ENCODE results near the gene PTPN7. TPM values are rescaled to one million over a fixed set of nuclear protein-coding genes. Genes with fewer than 3 reads are reported as not detected.

The PTPN7 gene
- total RNA-seq, 1 experiment from 2014 or later = not detected

DNA sequence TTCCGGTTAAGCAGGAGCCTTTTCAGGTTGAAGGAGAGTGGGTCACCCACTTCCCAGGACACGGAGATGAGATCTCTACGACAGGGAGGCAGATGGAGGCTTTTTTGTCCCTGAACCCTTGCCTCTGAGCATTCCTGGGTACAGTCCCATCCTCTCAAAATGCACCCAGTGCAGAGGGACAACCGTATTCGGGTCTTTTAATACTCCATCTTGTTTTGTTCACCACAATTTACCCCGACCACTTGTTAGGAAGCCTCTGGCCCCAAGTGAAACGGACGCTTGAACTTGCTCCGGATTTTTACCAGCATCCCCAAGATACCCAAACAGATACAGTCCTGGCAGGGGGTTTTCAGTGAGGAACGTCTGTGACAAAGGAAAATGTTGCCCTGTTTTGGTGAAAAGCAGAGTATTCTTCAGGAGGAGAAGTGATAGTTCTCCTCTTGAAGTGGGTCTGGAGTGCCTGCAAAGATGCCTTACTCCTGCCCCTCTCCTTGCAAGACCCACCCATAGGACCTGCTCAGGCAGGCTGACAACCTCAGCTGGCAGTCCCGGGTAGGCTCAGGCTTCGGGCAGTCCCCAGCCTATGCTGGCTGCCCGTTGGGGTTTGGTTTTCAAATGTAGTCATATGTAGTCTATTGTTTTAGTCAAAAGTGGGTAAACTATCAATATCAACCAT lies 15.2 kb downstream of the PTPN7 start:
- Mint-ChIP-seq H3K27me3 (ENCODE audit: insufficient read depth, unreplicated experiment) (no peaks in the 10 kb centered on the region), H3K4me3 (ENCODE audit: unreplicated experiment) (peak overlapping the region; percentile 86), H3K4me1 (ENCODE audit: insufficient read depth, unreplicated experiment) (peaks cover 12% of the 10 kb centered on the region), H3K9me3 (ENCODE audit: unreplicated experiment) (no peaks in the 10 kb centered on the region), H3K27ac (ENCODE audit: low read depth, unreplicated experiment) (peak overlapping the region; percentile 17), H3K36me3 (ENCODE audit: insufficient read depth, unreplicated experiment) (peaks cover 9% of the 10 kb centered on the region)
- BruUV-seq (replicated peaks) = TSS peak; percentile 59
- no peak for DNase-seq (ENCODE audit: unreplicated experiment)
- TF ChIP-seq, protein P1, sequence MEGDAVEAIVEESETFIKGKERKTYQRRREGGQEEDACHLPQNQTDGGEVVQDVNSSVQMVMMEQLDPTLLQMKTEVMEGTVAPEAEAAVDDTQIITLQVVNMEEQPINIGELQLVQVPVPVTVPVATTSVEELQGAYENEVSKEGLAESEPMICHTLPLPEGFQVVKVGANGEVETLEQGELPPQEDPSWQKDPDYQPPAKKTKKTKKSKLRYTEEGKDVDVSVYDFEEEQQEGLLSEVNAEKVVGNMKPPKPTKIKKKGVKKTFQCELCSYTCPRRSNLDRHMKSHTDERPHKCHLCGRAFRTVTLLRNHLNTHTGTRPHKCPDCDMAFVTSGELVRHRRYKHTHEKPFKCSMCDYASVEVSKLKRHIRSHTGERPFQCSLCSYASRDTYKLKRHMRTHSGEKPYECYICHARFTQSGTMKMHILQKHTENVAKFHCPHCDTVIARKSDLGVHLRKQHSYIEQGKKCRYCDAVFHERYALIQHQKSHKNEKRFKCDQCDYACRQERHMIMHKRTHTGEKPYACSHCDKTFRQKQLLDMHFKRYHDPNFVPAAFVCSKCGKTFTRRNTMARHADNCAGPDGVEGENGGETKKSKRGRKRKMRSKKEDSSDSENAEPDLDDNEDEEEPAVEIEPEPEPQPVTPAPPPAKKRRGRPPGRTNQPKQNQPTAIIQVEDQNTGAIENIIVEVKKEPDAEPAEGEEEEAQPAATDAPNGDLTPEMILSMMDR (IDR thresholded peaks at IDR 0.05; ENCODE audit: unreplicated experiment) = no peak
- intact Hi-C loops (cut with micrococcal nuclease) = no loop called here
- POLR2A ChIA-PET = interaction anchor here (1.4 to 3.4 kb wide), 3 partner anchors 110 to 162 kb away, joined by 3 to 14 read pairs (median 12); partner anchors contain the start of gene RNPEP
- CTCF ChIA-PET = interaction anchor here (0.6 to 4.1 kb wide), 8 partner anchors 9 to 326 kb away, joined by 3 to 40 read pairs (median 4); no protein-coding TSS in a partner anchor

DNA sequence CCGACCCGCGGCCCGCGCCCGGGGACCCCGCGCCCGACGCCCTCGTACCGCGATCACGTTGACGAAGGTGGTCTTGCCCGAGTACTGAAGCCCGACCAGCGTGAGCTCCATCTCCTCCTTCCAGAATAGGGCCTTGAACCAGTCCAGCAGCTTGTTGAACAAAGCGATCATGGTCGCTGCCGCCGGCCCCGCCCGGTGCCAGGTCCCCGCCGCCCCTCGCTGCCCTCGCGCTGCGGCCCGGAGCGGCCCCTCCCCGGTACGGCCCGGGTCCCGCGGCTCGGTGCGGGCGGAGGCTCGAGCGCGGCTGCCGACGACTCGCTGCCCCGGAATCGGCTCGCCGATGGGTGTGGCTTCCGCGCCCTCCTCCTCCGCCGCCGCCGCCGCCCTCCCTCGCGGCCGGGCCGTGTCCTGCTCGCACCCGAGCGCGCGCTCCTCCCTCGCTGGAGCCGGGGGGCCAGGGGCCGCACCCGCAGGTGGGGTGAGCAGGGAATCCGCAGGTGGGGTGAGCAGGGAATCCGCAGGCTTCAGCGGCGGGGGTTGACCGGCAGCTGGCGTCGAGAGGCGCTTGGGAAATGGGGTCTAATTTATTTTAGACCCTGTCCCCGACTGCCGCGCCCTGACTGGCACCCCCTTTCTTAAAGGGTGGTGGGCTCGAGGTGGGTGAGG lies 15.9 kb downstream of the PTPN7 start, which contains the start of gene ARL8A:
Gene ARL8A, minus strand, starts transcription at position 336 of the 666 bp plus-strand sequence. Its CDS starts 165 bp downstream, at position 171.
- TF ChIP-seq, protein P1 (IDR thresholded peaks at IDR 0.05; ENCODE audit: unreplicated experiment) = no peak
- H3K27ac Mint-ChIP-seq (ENCODE audit: low read depth, unreplicated experiment) = peak within 1 kb of the TSS; percentile 86
- peak within 1 kb of the TSS; percentile 86 for H3K4me3 Mint-ChIP-seq (ENCODE audit: unreplicated experiment)
- no peaks in the 10 kb centered on the region for H3K27me3 Mint-ChIP-seq (ENCODE audit: insufficient read depth, unreplicated experiment)
- peaks cover 9% of the 10 kb centered on the region for H3K36me3 Mint-ChIP-seq (ENCODE audit: insufficient read depth, unreplicated experiment)
- intact Hi-C loops (cut with micrococcal nuclease) = no loop called here
- H3K9me3 Mint-ChIP-seq (ENCODE audit: unreplicated experiment) = no peaks in the 10 kb centered on the region
- no TSS peak for BruUV-seq (replicated peaks)
- CTCF ChIA-PET = interaction anchor here (1.0 kb wide), 2 partner anchors 9 to 25 kb away, joined by 3 to 6 read pairs; no protein-coding TSS in a partner anchor
- H3K4me1 Mint-ChIP-seq (ENCODE audit: insufficient read depth, unreplicated experiment) = peaks cover 12% of the 10 kb centered on the region
- POLR2A ChIA-PET = interaction anchor here (0.6 to 3.4 kb wide), 9 partner anchors 10 to 190 kb away, joined by 3 to 14 read pairs (median 6); partner anchors contain the start of gene RNPEP
- DNase-seq (ENCODE audit: unreplicated experiment) = peak; percentile 72

DNA sequence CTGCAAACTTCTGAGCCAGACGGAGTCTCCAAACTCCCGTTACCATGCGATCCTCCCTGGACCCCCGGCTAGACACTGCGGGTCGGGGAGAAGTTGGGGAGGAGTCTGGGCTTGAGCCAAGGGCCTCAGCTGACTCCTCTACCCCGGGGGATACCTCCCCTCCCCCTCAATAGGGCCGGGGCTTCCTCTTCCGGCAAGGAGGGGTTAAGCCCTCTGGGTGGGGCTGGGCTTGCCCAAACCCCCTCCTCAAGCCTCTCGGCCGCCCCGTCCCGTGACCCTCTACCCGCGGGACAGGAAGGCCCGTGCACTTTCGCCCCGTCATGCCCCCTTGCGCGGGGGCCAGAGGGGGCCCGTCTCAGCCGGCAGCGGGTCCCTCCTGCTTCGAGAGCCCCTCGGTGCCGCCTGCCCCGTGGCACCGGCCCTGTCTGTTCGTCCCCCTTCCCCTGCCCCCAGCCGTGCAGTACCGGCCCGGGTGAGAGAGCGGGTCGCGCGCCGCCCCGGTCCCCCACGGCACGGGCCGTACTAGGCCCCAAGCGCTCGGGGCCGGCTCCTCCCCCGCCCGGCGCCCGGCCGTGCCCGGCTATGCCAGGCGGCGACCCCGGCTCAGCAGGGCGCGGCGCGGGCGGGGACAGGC lies 16.5 kb downstream of the PTPN7 start:
- intact Hi-C loops (cut with micrococcal nuclease) = no loop called here
- CTCF ChIA-PET = interaction anchor here (0.7 to 2.2 kb wide), 8 partner anchors 8 to 248 kb away, joined by 3 to 18 read pairs (median 4); no protein-coding TSS in a partner anchor
- Mint-ChIP-seq H3K36me3 (ENCODE audit: insufficient read depth, unreplicated experiment) (peaks cover 15% of the 10 kb centered on the region), H3K4me3 (ENCODE audit: unreplicated experiment) (peak overlapping the region; percentile 86), H3K4me1 (ENCODE audit: insufficient read depth, unreplicated experiment) (peaks cover 12% of the 10 kb centered on the region), H3K27me3 (ENCODE audit: insufficient read depth, unreplicated experiment) (no peaks in the 10 kb centered on the region), H3K27ac (ENCODE audit: low read depth, unreplicated experiment) (peak overlapping the region; percentile 86), H3K9me3 (ENCODE audit: unreplicated experiment) (no peaks in the 10 kb centered on the region)
- POLR2A ChIA-PET = interaction anchor here (0.6 to 3.4 kb wide), 22 partner anchors 10 to 581 kb away, joined by 3 to 14 read pairs (median 4); partner anchors contain the start of genes RNPEP, TIMM17A and UBE2T
- TF ChIP-seq, protein P1 (IDR thresholded peaks at IDR 0.05; ENCODE audit: unreplicated experiment) = no peak
- no peak for DNase-seq (ENCODE audit: unreplicated experiment)
- BruUV-seq (replicated peaks) = no TSS peak

Data from MCF 10A (cell line).